ENCODE results near the gene APOA1.

APOA1 gene

GRCh38 chr11:116860303-116860702 lies 22.9 kb upstream of the APOA1 start:
- H3K4me3 ChIP-seq (ENCODE audit: control insufficient read depth, low read depth, low read length) = no peak overlapping the region
- DNase-seq (ENCODE audit: low read depth) = no peak
- no peak for TF ChIP-seq CTCF (conservative IDR thresholded peaks at IDR 0.05; ENCODE audit: control insufficient read depth, insufficient read depth, low read depth, low read length)

GRCh38 chr11:116859175-116859574 lies 21.8 kb upstream of the APOA1 start:
- no peak for DNase-seq (ENCODE audit: low read depth)
- no peak for TF ChIP-seq CTCF (conservative IDR thresholded peaks at IDR 0.05; ENCODE audit: control insufficient read depth, insufficient read depth, low read depth, low read length)
- no peak overlapping the region for H3K4me3 ChIP-seq (ENCODE audit: control insufficient read depth, low read depth, low read length)

GRCh38 chr11:116857936-116858335 lies 20.5 kb upstream of the APOA1 start:
- H3K4me3 ChIP-seq (ENCODE audit: control insufficient read depth, low read depth, low read length) = no peak overlapping the region
- no peak for DNase-seq (ENCODE audit: low read depth)
- TF ChIP-seq CTCF (conservative IDR thresholded peaks at IDR 0.05; ENCODE audit: control insufficient read depth, insufficient read depth, low read depth, low read length) = no peak

- peak; percentile 21 for DNase-seq (ENCODE audit: low read depth)
- no peak for TF ChIP-seq CTCF (conservative IDR thresholded peaks at IDR 0.05; ENCODE audit: control insufficient read depth, insufficient read depth, low read depth, low read length)
- no peak overlapping the region for H3K4me3 ChIP-seq (ENCODE audit: control insufficient read depth, low read depth, low read length)
Observed at GRCh38 chr11:116857316-116857715, 19.9 kb upstream of the APOA1 start.

GRCh38 chr11:116856423-116856822 lies 19.0 kb upstream of the APOA1 start:
- TF ChIP-seq CTCF (conservative IDR thresholded peaks at IDR 0.05; ENCODE audit: control insufficient read depth, insufficient read depth, low read depth, low read length) = no peak
- H3K4me3 ChIP-seq (ENCODE audit: control insufficient read depth, low read depth, low read length) = no peak overlapping the region
- no peak for DNase-seq (ENCODE audit: low read depth)

- DNase-seq (ENCODE audit: low read depth) = no peak
- TF ChIP-seq CTCF (conservative IDR thresholded peaks at IDR 0.05; ENCODE audit: control insufficient read depth, insufficient read depth, low read depth, low read length) = no peak
Observed at GRCh38 chr11:116855413-116855812, 18.0 kb upstream of the APOA1 start.

GRCh38 chr11:116853461-116854073 lies 16.1 kb upstream of the APOA1 start:
- TF ChIP-seq CTCF (conservative IDR thresholded peaks at IDR 0.05; ENCODE audit: control insufficient read depth, insufficient read depth, low read depth, low read length) = no peak
- no peak overlapping the region for H3K4me3 ChIP-seq (ENCODE audit: control insufficient read depth, low read depth, low read length)
- DNase-seq (ENCODE audit: low read depth) = peak; percentile 96

More at GRCh38 chr11:116855413-116855812, 18.0 kb upstream of the APOA1 start:
- H3K4me3 ChIP-seq (ENCODE audit: control insufficient read depth, low read depth, low read length) = no peak overlapping the region

All from fibroblast of mammary gland (primary cell).